GM12891 (cell line): Measurements from ENCODE around the gene AUP1.

Experiments
- POLR2A ChIP-seq: IDR thresholded peaks from 2 replicates; pipeline ENCODE4 v1.6.1; 2011; ENCODE audit warnings: low read depth, low read length, control low read depth
- POLR2AphosphoS5 ChIP-seq: IDR thresholded peaks from 2 replicates; pipeline ENCODE4 v1.6.1; 2011; ENCODE audit warnings: low read depth, low read length, control low read depth
- POU2F2 ChIP-seq: IDR thresholded peaks from 2 replicates; pipeline ENCODE4 v1.6.1; 2011; ENCODE audit warnings: low read depth, mild to moderate bottlenecking, control low read depth, low read length, moderate library complexity
- TAF1 ChIP-seq: IDR thresholded peaks from 2 replicates; pipeline ENCODE4 v1.6.1; 2011; ENCODE audit warnings: low read depth, low read length, control low read depth

GRCh38 chr2:74489906-74490305, 39.6 kb downstream of the AUP1 start:
- no peak for TF ChIP-seq POLR2A
- TF ChIP-seq POLR2AphosphoS5 = no peak
- no peak for TF ChIP-seq TAF1
- no peak for TF ChIP-seq POU2F2
